Naive thymus-derived CD8-positive, alpha-beta T cell (primary cell): ENCODE measurements around the gene TEAD1. TPM values are rescaled to one million over a fixed set of nuclear protein-coding genes. Genes with fewer than 3 reads are reported as not detected.

Source experiments
- ATAC-seq, 2 donors: fragments of 150-1000 bp; cut with Tn5 transposase in 1 of 2; sonication (Bioruptor Pico), chemical (Tn5 transposase) in 1 of 2; 1 replicate in 1 of 2; 2 replicates in 1 of 2; pipeline ENCODE4 v1.10.0; 2021; ENCODE audit warnings: mild to moderate bottlenecking in 2 of 2, moderate library complexity in 2 of 2
- POLR2A ChIA-PET: fragments of 350-600 bp; sonication (Branson Sonifier 250); formaldehyde crosslinking; loops from one replicate; lab custom pipeline; 2021; ENCODE audit warnings: antibody characterized with exemption; lab: Charles Lee
- DNase-seq, 10 donors: peaks; one replicate each; pipeline versions ENCODE4 v3.0.0 to v3.0.0-alpha.2; 2020 to 2022
- H3K27ac Mint-ChIP-seq, 10 donors: one replicate each; pipeline ENCODE4 v1.8.0; 2020 to 2022; ENCODE audit warnings: mild to moderate bottlenecking in 10 of 10, mixed read lengths in 10 of 10, moderate library complexity in 4 of 10, inconsistent platforms in 1 of 10
- H3K27me3 Mint-ChIP-seq, 5 donors: one replicate each; pipeline ENCODE4 v1.8.0; 2021 to 2022; ENCODE audit warnings: mixed read lengths in 5 of 5
- H3K36me3 Mint-ChIP-seq, 3 donors: one replicate each; pipeline ENCODE4 v1.8.0; 2020 to 2022; ENCODE audit warnings: mixed read lengths in 3 of 3, mild to moderate bottlenecking in 2 of 3, inconsistent platforms in 1 of 3
- H3K4me1 Mint-ChIP-seq, 4 donors: one replicate each; pipeline ENCODE4 v1.8.0; 2021 to 2022; ENCODE audit warnings: mixed read lengths in 4 of 4
- H3K4me3 Mint-ChIP-seq, 10 donors: one replicate each; pipeline ENCODE4 v1.8.0; 2020 to 2022; ENCODE audit warnings: mild to moderate bottlenecking in 10 of 10, mixed read lengths in 10 of 10, moderate library complexity in 6 of 10, inconsistent platforms in 1 of 10
- H3K9me3 Mint-ChIP-seq, 9 donors: one replicate each; pipeline ENCODE4 v1.8.0; 2020 to 2022; ENCODE audit warnings: mixed read lengths in 9 of 9, mild to moderate bottlenecking in 3 of 9, inconsistent platforms in 1 of 9, moderate library complexity in 1 of 9
- polyA plus RNA-seq, 3 donors: library from polyadenylated mRNA; unstranded; fragments of 300-500 nt; fragmentation: Illumina TruSeq; gene quantifications; one replicate each; pipeline ENCODE4 v1.2.3, GENCODE V29; 2021
- total RNA-seq, 8 experiments: library from RNA in 2 of 8; stranded (reverse) in 2 of 8; gene quantifications; one replicate each; pipeline ENCODE4 v1.2.3 and lab custom pipeline; 2021 to 2026

Gene TEAD1
- total and polyA plus RNA-seq, 5 experiments from 2014 or later = not detected

- Mint-ChIP-seq H3K27ac (no peak overlapping the region), H3K4me1 (peaks cover 2 to 16% (median 8%) of the 10 kb centered on the region in 4 donors), H3K9me3 (peaks cover 0 to 4% (median 0%) of the 10 kb centered on the region in 9 donors), H3K4me3 (no peak overlapping the region), H3K27me3 (peaks cover 9 to 40% (median 18%) of the 10 kb centered on the region in 5 donors), H3K36me3 (no peaks in the 10 kb centered on the region)
- POLR2A ChIA-PET = no interaction called here
- ATAC-seq = no peak
- DNase-seq = no peak
Observed at GRCh38 chr11:12840871-12841660, 166.8 kb downstream of the TEAD1 start.

DNA sequence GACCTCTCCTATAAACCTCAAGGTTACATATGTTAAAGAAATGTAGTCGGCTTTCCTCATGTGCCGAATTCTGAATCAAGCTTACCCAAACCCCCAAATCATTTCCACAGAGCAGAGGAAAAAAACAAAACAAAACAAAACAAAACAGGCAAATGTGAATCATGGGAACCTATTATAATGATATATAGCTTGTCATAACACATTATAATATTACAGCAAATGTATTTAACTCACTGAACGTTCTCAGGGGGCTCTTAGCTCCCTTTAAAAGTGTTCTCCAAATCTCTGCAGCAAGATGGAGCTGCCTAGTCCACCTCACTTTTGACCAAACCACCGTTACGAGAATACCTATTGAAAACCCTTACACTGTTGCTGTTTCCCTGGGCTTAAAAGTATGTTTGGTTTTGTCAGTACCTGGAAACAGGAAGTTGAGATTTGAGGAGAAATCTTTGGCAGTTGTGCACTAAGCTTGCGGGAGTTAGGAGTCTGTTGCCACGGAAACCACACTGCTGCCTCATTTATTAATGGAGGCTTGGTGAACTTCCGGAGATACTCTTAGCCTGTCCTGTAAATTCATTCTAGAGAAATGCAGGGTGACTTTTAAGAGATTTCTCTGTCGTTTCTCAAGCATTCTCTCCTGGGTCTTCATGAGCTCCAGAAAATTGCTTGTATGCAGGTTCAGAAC lies 167.9 kb downstream of the TEAD1 start:
- POLR2A ChIA-PET = no interaction called here
- Mint-ChIP-seq H3K36me3 (no peaks in the 10 kb centered on the region), H3K4me1 (peaks cover 2 to 16% (median 8%) of the 10 kb centered on the region in 4 donors), H3K4me3 (no peak overlapping the region), H3K27ac (no peak overlapping the region), H3K27me3 (peaks cover 12 to 47% (median 24%) of the 10 kb centered on the region in 5 donors), H3K9me3 (peaks cover 0 to 4% (median 0%) of the 10 kb centered on the region in 9 donors)
- ATAC-seq = no peak
- no peak for DNase-seq

GRCh38 chr11:12842933-12843636 lies 168.9 kb downstream of the TEAD1 start:
- ATAC-seq (no peak), DNase-seq (no peak)
- Mint-ChIP-seq H3K36me3 (no peaks in the 10 kb centered on the region), H3K27ac (no peak overlapping the region), H3K4me3 (no peak overlapping the region), H3K4me1 (peaks cover 2 to 16% (median 8%) of the 10 kb centered on the region in 4 donors), H3K27me3 (peaks cover 12 to 41% (median 20%) of the 10 kb centered on the region in 5 donors), H3K9me3 (peaks cover 0 to 4% (median 0%) of the 10 kb centered on the region in 9 donors)
- POLR2A ChIA-PET = no interaction called here

- peaks cover 9 to 38% (median 19%) of the 10 kb centered on the region in 5 donors for H3K27me3 Mint-ChIP-seq
- ATAC-seq = no peak
- peaks cover 2 to 16% (median 8%) of the 10 kb centered on the region in 4 donors for H3K4me1 Mint-ChIP-seq
- H3K4me3 Mint-ChIP-seq = no peak overlapping the region
- no peaks in the 10 kb centered on the region for H3K36me3 Mint-ChIP-seq
- H3K27ac Mint-ChIP-seq = no peak overlapping the region
- POLR2A ChIA-PET = interaction anchor here (0.6 kb wide), 1 partner anchor 1997 kb away, joined by 6 read pairs; no protein-coding TSS in a partner anchor
- DNase-seq = no peak
- H3K9me3 Mint-ChIP-seq = no peaks in the 10 kb centered on the region
Observed at GRCh38 chr11:12845163-12845562, 170.9 kb downstream of the TEAD1 start.

GRCh38 chr11:12845739-12846358 lies 171.6 kb downstream of the TEAD1 start:
- ATAC-seq (no peak), DNase-seq (no peak)
- H3K27me3 Mint-ChIP-seq = peaks cover 9 to 32% (median 18%) of the 10 kb centered on the region in 5 donors
- no peak overlapping the region for H3K4me3 Mint-ChIP-seq
- no peaks in the 10 kb centered on the region for H3K9me3 Mint-ChIP-seq
- H3K27ac Mint-ChIP-seq = no peak overlapping the region
- POLR2A ChIA-PET = no interaction called here
- no peaks in the 10 kb centered on the region for H3K36me3 Mint-ChIP-seq
- H3K4me1 Mint-ChIP-seq = peaks cover 2 to 16% (median 8%) of the 10 kb centered on the region in 4 donors

DNA sequence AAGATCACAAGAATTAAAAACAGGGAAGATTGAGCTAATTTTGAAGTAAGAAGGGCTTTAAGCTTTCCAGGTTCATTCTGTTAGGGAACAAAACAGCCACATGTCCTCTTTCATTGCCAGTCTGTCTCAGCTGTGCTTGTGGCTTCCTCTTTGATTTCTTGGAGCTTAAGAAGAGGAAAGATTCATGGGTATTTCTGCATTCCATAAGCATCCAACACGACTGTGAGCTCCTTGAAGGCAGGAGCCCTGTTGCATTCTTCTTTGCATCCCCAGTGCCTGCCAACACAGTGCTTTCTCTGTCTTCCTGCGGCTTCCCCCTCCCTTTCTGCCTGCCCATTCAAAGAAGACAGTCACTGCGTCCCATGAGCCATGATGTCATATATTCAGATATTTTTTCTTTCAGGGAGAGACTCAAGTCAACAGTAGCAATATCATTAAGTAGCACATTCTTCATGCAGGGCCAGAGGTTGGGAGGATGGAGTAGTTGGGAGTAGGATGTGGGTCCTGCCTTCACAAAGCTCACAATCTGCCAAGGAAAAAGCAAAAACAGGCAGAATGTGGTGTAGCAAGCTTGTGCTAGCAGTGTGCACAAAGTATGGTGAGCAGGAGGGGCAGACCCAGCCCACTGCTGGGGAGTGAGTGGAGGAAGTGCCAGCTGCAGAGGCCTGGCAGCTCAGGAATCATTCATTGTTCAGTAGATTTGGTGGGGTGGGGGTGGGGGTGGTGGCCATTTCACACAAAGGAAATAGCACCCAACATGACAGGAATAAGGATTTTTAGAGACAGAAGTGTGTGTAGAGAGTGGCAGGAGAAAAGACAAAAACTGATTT lies 172.8 kb downstream of the TEAD1 start:
- Mint-ChIP-seq H3K4me1 (peaks cover 0 to 12% (median 8%) of the 10 kb centered on the region in 4 donors), H3K9me3 (no peaks in the 10 kb centered on the region), H3K27me3 (peaks cover 10 to 30% (median 19%) of the 10 kb centered on the region in 5 donors), H3K27ac (no peak overlapping the region), H3K36me3 (no peaks in the 10 kb centered on the region), H3K4me3 (no peak overlapping the region)
- ATAC-seq (no peak), DNase-seq (no peak)
- POLR2A ChIA-PET = no interaction called here

DNA sequence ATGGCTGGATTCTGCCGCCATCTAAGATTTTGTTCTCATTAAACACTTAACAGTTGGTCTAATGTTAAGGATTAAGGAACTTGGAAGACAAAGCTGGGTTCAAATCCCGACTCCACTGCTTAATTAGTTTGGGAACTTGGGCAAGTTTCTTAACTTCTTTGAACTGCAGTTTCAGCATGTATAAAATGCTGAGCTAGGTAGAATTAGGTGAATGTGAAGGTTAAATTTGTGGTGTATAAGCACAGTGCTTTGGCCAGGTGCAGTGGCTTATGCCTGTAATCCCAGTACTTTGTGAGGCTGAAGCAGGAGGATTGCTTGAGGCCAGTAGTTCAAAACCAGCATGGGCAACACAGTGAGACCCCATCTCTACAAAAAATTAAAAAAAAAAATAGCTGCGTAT lies 174.2 kb downstream of the TEAD1 start:
- H3K36me3 Mint-ChIP-seq = no peaks in the 10 kb centered on the region
- no peak overlapping the region for H3K27ac Mint-ChIP-seq
- no peaks in the 10 kb centered on the region for H3K9me3 Mint-ChIP-seq
- POLR2A ChIA-PET = no interaction called here
- ATAC-seq (no peak), DNase-seq (no peak)
- no peaks in the 10 kb centered on the region for H3K4me1 Mint-ChIP-seq
- peaks cover 7 to 32% (median 16%) of the 10 kb centered on the region in 5 donors for H3K27me3 Mint-ChIP-seq
- H3K4me3 Mint-ChIP-seq = no peak overlapping the region

DNA sequence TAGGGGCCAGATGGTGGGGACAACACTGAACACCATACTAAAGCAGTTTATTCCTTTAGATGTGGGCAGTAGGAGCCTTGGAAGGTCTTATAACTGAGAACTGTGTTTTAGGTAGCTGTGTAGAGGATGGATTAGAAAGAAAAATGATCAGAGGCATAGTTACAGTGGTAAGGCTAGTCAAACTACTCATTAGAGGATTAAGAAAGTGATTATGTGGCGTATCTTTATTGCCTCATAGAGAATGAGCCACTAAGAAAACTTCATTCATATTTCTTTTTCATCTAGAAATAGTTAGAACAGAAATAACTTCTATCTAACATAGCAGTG lies 179.1 kb downstream of the TEAD1 start:
- POLR2A ChIA-PET = no interaction called here
- no peak for ATAC-seq
- peaks cover 0 to 4% (median 0%) of the 10 kb centered on the region in 3 donors for H3K36me3 Mint-ChIP-seq
- no peak for DNase-seq
- no peak overlapping the region for H3K4me3 Mint-ChIP-seq
- H3K27ac Mint-ChIP-seq = no peak overlapping the region
- H3K4me1 Mint-ChIP-seq = no peaks in the 10 kb centered on the region
- no peaks in the 10 kb centered on the region for H3K9me3 Mint-ChIP-seq
- H3K27me3 Mint-ChIP-seq = peaks cover 8 to 27% (median 17%) of the 10 kb centered on the region in 5 donors

DNA sequence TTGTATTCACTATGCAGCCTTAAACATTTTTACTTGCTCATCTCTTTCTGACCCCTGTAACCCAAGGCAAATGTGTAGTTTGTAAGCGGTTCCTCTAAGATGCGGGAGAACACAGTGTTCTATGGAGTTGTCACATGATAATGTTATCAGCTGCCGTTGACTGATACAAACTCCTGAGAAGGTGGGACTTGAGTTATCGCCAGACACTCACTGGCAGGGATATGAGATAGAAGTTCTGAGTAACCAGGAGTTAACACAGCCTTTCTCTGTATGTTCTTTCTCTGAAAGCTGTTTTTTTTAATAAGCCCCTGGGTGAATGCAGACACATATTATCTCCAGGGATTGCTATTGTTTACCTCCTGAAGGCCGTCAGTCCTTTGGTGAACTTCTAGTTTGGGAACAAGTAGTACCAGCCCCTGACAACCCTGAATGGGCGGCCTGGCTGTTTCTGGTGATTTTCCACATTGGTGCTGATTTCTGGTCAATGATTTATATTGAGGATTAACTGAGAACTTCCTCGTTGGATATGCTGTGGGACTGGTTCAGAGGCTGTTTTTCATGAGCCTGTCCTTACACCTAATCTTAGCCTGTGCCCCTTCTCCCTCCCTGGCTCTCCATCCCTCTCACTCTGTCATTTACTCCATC lies 179.6 kb downstream of the TEAD1 start:
- H3K9me3 Mint-ChIP-seq = no peaks in the 10 kb centered on the region
- POLR2A ChIA-PET = no interaction called here
- DNase-seq (no peak), ATAC-seq (no peak)
- peaks cover 0 to 4% (median 0%) of the 10 kb centered on the region in 3 donors for H3K36me3 Mint-ChIP-seq
- H3K4me3 Mint-ChIP-seq = no peak overlapping the region
- no peak overlapping the region for H3K27ac Mint-ChIP-seq
- H3K4me1 Mint-ChIP-seq = no peaks in the 10 kb centered on the region
- peaks cover 8 to 27% (median 17%) of the 10 kb centered on the region in 5 donors for H3K27me3 Mint-ChIP-seq

GRCh38 chr11:12854297-12854661 lies 180.1 kb downstream of the TEAD1 start:
- Mint-ChIP-seq H3K27me3 (peaks cover 6 to 28% (median 16%) of the 10 kb centered on the region in 5 donors), H3K4me1 (no peaks in the 10 kb centered on the region), H3K36me3 (peaks cover 0 to 4% (median 0%) of the 10 kb centered on the region in 3 donors), H3K4me3 (no peak overlapping the region), H3K9me3 (no peaks in the 10 kb centered on the region), H3K27ac (no peak overlapping the region)
- DNase-seq = no peak
- POLR2A ChIA-PET = no interaction called here
- no peak for ATAC-seq

DNA sequence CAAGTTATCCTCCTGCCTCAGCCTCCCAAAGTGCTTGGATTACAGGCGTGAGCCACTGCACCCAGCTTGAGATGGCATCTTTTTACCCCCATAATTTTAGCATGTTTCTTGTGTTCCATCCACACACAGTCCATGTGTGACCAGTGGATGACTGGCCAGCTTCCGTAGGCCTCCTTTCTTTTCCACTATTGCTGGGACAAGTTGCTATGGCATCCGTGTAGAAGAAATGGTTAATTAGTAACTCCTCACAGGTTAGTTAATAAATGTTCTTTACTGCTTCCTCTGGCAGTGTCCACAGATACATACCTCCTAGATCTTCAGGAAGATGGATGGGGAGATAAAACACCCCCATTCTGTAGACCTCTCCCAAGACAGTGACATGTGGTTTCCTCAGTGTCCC lies 180.6 kb downstream of the TEAD1 start:
- no peaks in the 10 kb centered on the region for H3K9me3 Mint-ChIP-seq
- POLR2A ChIA-PET = no interaction called here
- ATAC-seq (no peak), DNase-seq (no peak)
- no peak overlapping the region for H3K27ac Mint-ChIP-seq
- no peak overlapping the region for H3K4me3 Mint-ChIP-seq
- H3K36me3 Mint-ChIP-seq = peaks cover 0 to 4% (median 0%) of the 10 kb centered on the region in 3 donors
- H3K27me3 Mint-ChIP-seq = peaks cover 2 to 34% (median 14%) of the 10 kb centered on the region in 5 donors
- H3K4me1 Mint-ChIP-seq = no peaks in the 10 kb centered on the region
